Fibroblast of peridontal ligament (primary cell): Measurements from ENCODE around the gene NUTM2G.
"Not testable (repeated sequence)": the region's sequence is repeated elsewhere in the genome, so short reads cannot be mapped to it uniquely, and the experiment has no call there.

ENCODE experiments used
- DNase-seq: peaks from one replicate; pipeline ENCODE4 v3.0.0-alpha.2; 2010; ENCODE audit errors: extremely low read depth

NUTM2G gene, protein sequence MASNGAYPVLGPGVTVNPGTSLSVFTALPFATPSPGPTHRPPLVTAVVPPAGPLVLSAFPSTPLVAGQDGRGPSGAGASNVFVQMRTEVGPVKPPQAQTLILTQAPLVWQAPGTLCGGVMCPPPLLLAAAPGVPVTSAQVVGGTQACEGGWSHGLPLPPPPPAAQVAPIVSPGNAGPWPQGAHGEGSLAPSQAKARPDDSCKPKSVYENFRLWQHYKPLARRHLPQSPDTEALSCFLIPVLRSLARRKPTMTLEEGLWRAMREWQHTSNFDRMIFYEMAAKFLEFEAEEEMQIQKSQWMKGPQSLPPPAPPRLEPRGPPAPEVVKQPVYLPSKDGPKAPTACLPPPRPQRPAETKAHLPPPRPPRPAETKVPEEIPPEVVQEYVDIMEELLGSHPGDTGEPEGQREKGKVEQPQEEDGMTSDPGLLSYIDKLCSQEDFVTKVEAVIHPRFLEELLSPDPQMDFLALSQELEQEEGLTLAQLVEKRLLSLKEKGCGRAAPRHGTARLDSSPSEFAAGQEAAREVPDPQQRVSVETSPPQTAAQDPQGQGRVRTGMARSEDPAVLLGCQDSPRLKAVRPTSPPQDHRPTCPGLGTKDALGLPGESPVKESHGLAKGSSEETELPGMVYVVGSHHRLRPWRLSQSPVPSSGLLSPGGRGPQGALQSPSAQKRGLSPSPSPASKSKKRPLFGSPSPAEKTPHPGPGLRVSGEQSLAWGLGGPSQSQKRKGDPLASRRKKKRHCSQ

DNA sequence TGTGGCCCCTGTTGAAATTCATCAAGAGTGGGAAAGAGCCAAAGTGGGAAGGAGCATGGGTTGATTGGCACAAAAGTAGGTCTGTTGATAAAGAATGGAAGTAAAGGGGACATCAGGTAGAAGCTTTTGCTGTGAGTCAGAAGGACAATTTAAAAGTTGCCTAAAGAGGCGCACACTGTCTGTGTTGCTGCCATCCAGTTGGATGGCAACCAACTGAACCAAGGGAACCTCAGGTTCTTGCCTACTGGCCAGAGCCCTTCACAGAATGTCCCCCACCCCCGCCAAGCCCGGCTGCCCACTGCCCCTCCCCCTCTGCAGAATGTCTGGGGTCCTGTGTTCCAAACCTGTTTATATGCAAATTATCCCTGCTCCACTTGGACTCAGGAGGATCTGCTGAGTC is at the start of gene NUTM2G:
Gene NUTM2G (plus strand): TSS at position 301 of the 400 bp plus-strand sequence. CDS start 182 bp downstream, outside the sequence.
- not testable (repeated sequence) for DNase-seq

DNA sequence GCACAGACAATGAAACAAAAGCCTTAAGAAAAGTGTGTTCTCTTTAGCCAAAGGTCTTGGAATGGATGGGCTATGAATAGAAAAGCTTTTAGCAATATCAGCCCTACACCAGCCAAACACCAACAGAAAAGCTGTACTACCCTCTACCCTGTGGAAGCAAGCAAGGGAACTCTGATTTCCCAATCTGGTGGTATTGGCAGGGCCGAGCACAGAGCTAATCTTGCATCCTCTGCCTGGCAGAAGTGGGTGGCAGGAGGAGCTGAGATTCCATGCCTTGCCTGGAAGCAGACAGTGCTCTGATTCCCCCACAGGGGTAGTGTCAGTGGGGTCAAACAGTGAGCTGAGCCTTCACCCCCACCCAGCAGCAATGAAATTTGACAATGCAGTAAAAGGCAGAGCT is 44.7 kb upstream of the NUTM2G start:
- no peak for DNase-seq

- DNase-seq = no peak
Measured at GRCh38 chr9:96884443-96884842, 44.2 kb upstream of the NUTM2G start.

- DNase-seq = no peak
Measured at GRCh38 chr9:96885424-96885823, 43.2 kb upstream of the NUTM2G start.

GRCh38 chr9:96888591-96888990 is 40.1 kb upstream of the NUTM2G start:
- no peak for DNase-seq

GRCh38 chr9:96892131-96892530 is 36.5 kb upstream of the NUTM2G start:
- DNase-seq = no peak

DNA sequence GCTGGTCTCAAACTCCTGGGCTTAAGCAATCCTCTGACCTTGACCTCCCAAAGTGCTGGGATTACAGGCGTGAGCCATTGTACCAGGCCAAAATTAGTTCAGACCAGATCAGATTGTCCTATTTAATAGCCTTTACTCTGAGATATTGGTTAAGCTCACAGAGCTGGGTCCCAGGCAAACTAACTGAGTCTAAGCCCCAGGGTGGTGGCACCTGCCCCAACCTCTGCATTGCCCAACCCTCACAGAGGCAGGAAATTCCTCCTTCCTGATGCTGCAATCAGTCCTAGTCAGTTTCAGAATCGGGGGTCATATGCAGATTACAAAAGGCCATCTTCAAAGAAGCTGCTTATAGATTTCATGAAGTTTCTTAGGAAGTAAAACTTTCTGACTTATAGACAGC is 28.6 kb upstream of the NUTM2G start:
- not testable (repeated sequence) for DNase-seq

- DNase-seq = not testable (repeated sequence)
Measured at GRCh38 chr9:96904947-96905722, 23.5 kb upstream of the NUTM2G start.

- not testable (repeated sequence) for DNase-seq
Measured at GRCh38 chr9:96908479-96908878, 20.2 kb upstream of the NUTM2G start.

DNA sequence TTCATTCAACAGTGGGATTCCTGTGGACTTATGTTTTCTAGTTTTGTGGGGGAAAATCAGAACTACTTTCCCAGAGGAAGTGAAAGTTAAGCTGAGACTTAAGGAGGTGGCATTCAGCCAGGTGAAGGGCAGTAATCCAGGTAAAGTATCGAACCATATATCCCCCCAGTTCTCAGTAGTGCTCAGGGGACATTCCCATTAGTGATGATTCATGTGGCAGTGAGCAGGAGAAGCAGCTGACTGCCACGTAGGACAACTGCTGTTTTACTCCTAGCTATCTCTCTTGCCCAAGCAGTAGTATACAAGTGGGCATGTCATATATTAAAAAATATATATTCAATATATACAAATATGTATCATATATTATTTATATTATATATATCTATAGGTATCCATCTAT is 13.1 kb upstream of the NUTM2G start:
- not testable (repeated sequence) for DNase-seq

- DNase-seq = not testable (repeated sequence)
Measured at GRCh38 chr9:96916531-96916930, 12.1 kb upstream of the NUTM2G start.

GRCh38 chr9:96918550-96918949 is 10.1 kb upstream of the NUTM2G start:
- not testable (repeated sequence) for DNase-seq

GRCh38 chr9:96920803-96921202 is 7.8 kb upstream of the NUTM2G start:
- not testable (repeated sequence) for DNase-seq

DNA sequence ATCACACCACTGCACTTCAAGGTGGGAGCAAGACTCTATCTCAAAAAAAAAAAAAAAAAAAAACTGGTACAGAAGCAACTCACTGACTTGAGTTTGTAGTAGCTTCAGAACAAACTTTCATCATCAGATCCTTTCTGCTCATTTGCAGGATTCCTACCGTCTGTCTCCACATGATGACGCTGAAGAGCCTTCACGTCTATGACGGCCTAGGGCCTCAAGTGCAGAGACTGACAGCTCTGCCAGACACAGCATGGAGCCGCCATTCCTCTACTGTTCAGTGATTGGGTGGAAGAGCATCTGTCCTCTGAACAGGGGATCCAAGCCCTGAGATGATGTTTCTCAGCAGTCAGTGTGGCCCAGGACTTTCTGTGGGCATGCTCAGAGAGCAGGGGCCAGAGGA is 3.1 kb upstream of the NUTM2G start:
- DNase-seq = not testable (repeated sequence)

- DNase-seq = not testable (repeated sequence)
Measured at GRCh38 chr9:96931665-96932064, 3.0 kb downstream of the NUTM2G start.

DNA sequence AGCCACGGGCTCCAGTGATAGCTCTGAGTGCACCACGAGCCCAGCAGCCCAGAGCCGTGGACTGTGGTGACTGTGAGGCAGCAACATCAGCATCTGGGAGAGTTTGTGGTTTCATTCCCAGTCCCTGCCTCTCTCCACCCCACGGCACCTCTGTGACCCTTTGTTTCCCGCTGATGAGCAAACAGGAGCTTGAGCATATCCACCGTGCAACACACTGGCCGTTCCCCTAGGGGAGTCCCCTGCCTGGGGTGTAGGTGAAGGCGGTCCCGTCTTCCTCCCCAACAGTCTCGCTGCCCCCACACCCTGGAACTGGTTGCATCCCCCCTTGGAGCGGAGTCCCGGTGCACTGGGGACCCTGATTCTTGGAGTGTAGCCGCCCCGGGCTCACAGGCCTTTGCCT is 5.5 kb downstream of the NUTM2G start:
- not testable (repeated sequence) for DNase-seq

DNA sequence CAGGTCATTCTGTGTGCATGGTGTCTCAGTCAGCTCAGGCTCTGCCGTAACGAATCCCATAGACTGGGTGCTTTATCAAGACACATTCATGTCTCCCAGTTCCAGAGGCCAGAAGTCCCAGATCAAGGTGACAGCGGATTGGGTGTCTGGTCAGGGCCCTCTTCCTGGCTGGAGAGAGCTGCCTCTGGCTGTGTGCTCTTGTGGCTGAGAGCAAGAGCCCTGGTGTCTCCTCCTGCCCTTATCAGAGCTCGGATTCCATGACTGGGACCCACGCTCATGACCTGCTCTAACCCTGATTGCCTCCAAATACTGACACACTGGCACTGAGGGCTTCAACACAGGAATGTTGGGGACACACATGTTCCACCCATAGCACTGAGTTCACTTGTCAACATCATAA is 6.1 kb downstream of the NUTM2G start:
- not testable (repeated sequence) for DNase-seq

DNA sequence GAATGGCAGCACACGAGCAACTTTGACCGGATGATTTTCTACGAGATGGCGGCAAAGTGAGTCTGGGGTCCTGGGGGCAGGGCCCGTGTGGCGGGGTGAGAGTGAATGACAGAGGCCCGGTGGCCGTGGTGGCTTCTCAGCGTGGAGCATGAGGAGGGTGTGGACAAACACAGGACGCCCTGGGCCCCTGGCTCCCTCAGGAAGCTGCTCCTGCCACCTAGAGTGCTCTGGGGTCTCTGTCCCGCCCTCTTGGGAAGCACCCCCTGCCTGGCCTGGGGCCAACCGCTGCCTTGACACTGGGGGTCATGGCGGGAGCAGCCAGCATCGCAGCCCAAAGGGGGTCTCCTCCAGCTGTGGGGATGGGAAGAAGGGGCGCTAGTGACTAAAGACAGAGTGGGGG is 6.8 kb downstream of the NUTM2G start:
- DNase-seq = not testable (repeated sequence)

DNA sequence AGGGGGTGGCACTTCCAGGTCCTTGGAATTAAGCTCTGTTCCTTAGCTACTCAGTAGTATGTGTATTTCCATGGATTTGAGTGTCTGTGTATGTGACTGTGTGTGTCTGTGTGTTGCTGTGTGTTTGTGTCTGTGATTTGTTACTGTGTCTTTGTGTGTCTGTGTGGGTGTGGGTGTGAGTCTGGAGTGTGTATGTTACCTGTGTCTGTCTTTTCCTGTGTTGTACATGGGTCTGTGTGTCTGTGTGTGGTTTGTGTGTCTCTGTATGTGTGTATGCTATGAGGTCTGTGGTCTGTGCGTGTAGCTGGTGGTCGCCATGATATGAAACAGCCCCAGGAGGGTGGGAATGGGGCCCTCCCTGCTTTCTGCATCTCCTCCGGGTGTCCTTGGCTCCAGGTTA is 8.8 kb downstream of the NUTM2G start:
- not testable (repeated sequence) for DNase-seq

DNA sequence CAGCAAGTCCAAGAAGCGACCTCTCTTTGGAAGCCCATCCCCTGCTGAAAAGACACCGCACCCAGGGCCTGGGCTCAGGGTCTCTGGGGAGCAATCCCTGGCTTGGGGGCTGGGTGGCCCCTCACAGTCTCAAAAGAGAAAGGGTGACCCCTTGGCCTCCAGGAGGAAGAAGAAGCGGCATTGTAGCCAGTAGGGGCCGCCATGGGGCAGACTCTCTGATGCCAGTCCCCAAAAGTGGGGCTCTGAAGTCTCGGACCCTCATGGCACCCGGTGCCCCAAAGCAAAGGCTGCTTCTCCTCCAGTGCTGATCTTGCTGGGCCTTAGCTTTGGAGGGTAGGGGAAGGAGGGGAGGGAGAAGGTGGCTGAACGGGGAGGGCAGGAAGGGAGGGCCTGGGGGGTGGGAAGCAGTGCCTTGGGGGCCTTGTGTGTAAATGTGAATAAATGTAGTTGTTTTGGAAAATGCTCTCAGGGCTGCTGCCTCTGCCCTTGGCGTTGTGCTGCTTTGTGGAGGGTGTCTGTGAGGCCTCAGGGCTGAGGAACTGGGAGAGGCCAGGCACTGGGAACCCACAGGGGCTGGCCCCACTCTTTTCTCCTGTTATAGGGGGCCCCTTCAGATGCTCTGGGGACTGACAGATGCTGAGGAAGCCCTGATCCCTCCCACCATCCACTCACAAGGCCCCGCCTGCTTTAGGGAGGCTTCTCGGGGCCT is 10.5 kb downstream of the NUTM2G start:
- not testable (repeated sequence) for DNase-seq

GRCh38 chr9:96940982-96941381 is 12.3 kb downstream of the NUTM2G start:
- DNase-seq = not testable (repeated sequence)
